H9 (cell line): ENCODE results near the gene ALDH1L1. TPM values are rescaled to one million over a fixed set of nuclear protein-coding genes. Genes with fewer than 3 reads are reported as not detected.

Experiments used
- DNase-seq: peaks from one replicate; pipeline ENCODE4 v3.0.0-alpha.2; 2017
- H2AFZ ChIP-seq: one replicate; pipeline ENCODE4 v1.6.1; 2013; ENCODE audit warnings: mild to moderate bottlenecking, low read length, control low read depth, moderate library complexity
- H2AK5ac ChIP-seq: 2 replicates; pipeline ENCODE4 v1.6.1; 2013; ENCODE audit warnings: low read length, control low read depth, mixed read lengths; ENCODE audit not compliant: insufficient read length
- H2BK120ac ChIP-seq: one replicate; pipeline ENCODE4 v1.6.1; 2013; ENCODE audit warnings: low read depth, mild to moderate bottlenecking, low read length, control low read depth, inconsistent platforms; ENCODE audit not compliant: poor library complexity, severe bottlenecking
- H2BK12ac ChIP-seq: 2 replicates; pipeline ENCODE4 v1.6.1; 2013; ENCODE audit warnings: low read length, control low read depth, mixed read lengths, low read depth; ENCODE audit not compliant: insufficient read length
- H2BK15ac ChIP-seq: 2 replicates; pipeline ENCODE4 v1.6.1; 2013; ENCODE audit warnings: low read depth, low read length, control low read depth
- H2BK20ac ChIP-seq: one replicate; pipeline ENCODE4 v1.6.1; 2013; ENCODE audit warnings: low read depth, mild to moderate bottlenecking, low read length, control low read depth, inconsistent platforms; ENCODE audit not compliant: poor library complexity, severe bottlenecking
- H2BK5ac ChIP-seq: 2 replicates; pipeline ENCODE4 v1.6.1; 2013; ENCODE audit warnings: low read length, control low read depth, mixed read lengths; ENCODE audit not compliant: insufficient read length
- H3K14ac ChIP-seq: 2 replicates; pipeline ENCODE4 v1.6.1; 2013; ENCODE audit warnings: low read length, control low read depth; ENCODE audit not compliant: insufficient read depth
- H3K18ac ChIP-seq: 2 replicates; pipeline ENCODE4 v1.6.1; 2013; ENCODE audit warnings: low read depth, mild to moderate bottlenecking, mixed read lengths, low read length, control low read depth; ENCODE audit not compliant: insufficient read length
- H3K23ac ChIP-seq: 2 replicates; pipeline ENCODE4 v1.6.1; 2013; ENCODE audit warnings: low read length, control low read depth, mixed read lengths, low read depth; ENCODE audit not compliant: insufficient read length
- H3K23me2 ChIP-seq: 2 replicates; pipeline ENCODE4 v1.6.1; 2013; ENCODE audit warnings: low read depth, mild to moderate bottlenecking, mixed read lengths, low read length, control low read depth; ENCODE audit not compliant: insufficient read length, poor library complexity, severe bottlenecking
- H3K27ac ChIP-seq: 2 replicates; pipeline ENCODE4 v1.5.1; 2013; ENCODE audit warnings: low read length, control low read depth, mixed read lengths, low read depth; ENCODE audit not compliant: insufficient read length
- H3K27me3 ChIP-seq: 2 replicates; pipeline ENCODE4 v1.6.1; 2013; ENCODE audit warnings: low read length, control low read depth, inconsistent platforms; ENCODE audit not compliant: insufficient read depth
- H3K4ac ChIP-seq: 2 replicates; pipeline ENCODE4 v1.6.1; 2013; ENCODE audit warnings: low read depth, mild to moderate bottlenecking, control low read depth, inconsistent platforms, low read length, moderate library complexity
- H3K4me1 ChIP-seq: 2 replicates; pipeline ENCODE4 v1.6.1; 2013; ENCODE audit warnings: low read length, control low read depth, inconsistent platforms; ENCODE audit not compliant: insufficient read depth
- H3K4me2 ChIP-seq: 2 replicates; pipeline ENCODE4 v1.6.1; 2013; ENCODE audit warnings: low read length, control low read depth, mixed read lengths; ENCODE audit not compliant: insufficient read length, insufficient read depth
- H3K56ac ChIP-seq: 2 replicates; pipeline ENCODE4 v1.6.1; 2013; ENCODE audit warnings: low read depth, mild to moderate bottlenecking, mixed read lengths, low read length, control low read depth; ENCODE audit not compliant: insufficient read length
- H3K79me1 ChIP-seq: 2 replicates; pipeline ENCODE4 v1.6.1; 2013; ENCODE audit warnings: low read depth, mild to moderate bottlenecking, moderate library complexity, low read length, control low read depth, inconsistent platforms; ENCODE audit not compliant: insufficient read depth, poor library complexity, severe bottlenecking
- H3K79me2 ChIP-seq: 2 replicates; pipeline ENCODE4 v1.6.1; 2013; ENCODE audit warnings: low read length, control low read depth, inconsistent platforms; ENCODE audit not compliant: insufficient read depth
- H3K9ac ChIP-seq: 2 replicates; pipeline ENCODE4 v1.6.1; 2013; ENCODE audit warnings: low read length, control low read depth, mixed read lengths; ENCODE audit not compliant: insufficient read length; ENCODE audit errors: extremely low read depth
- H3K9me3 ChIP-seq: one replicate; pipeline ENCODE4 v1.6.1; 2013; ENCODE audit warnings: low read depth, low read length, inconsistent platforms; ENCODE audit not compliant: control insufficient read depth
- H3T11ph ChIP-seq: one replicate; pipeline ENCODE4 v1.6.1; 2013; ENCODE audit warnings: mild to moderate bottlenecking, low read length, control low read depth, inconsistent platforms
- H4K20me1 ChIP-seq: one replicate; pipeline ENCODE4 v1.6.1; 2013; ENCODE audit not compliant: control insufficient read depth, insufficient read length, insufficient read depth
- H4K5ac ChIP-seq: 2 replicates; pipeline ENCODE4 v1.6.1; 2013; ENCODE audit warnings: low read depth, mild to moderate bottlenecking, mixed read lengths, low read length, control low read depth; ENCODE audit not compliant: insufficient read length
- H4K8ac ChIP-seq: replicated peaks from 2 replicates; pipeline ENCODE4 v1.6.1; 2013; ENCODE audit warnings: low read length, control low read depth, mixed read lengths, low read depth; ENCODE audit not compliant: insufficient read length
- H4K91ac ChIP-seq: 2 replicates; pipeline ENCODE4 v1.6.1; 2013; ENCODE audit warnings: low read depth, mild to moderate bottlenecking, moderate library complexity, mixed read lengths, low read length, control low read depth; ENCODE audit not compliant: insufficient read length
- H3K27ac Mint-ChIP-seq, 3 experiments: 2 replicates in 2 of 3; 3 replicates in 1 of 3; pipeline ENCODE4 v1.8.0; 2020 to 2021; ENCODE audit warnings: mixed read lengths in 3 of 3, mild to moderate bottlenecking in 1 of 3, moderate library complexity in 1 of 3
- H3K27me3 Mint-ChIP-seq: 2 replicates; pipeline ENCODE4 v1.8.0; 2021; ENCODE audit warnings: low read depth, mild to moderate bottlenecking, moderate library complexity, mixed read lengths
- H3K36me3 Mint-ChIP-seq, 3 experiments: 2 replicates in 2 of 3; 3 replicates in 1 of 3; pipeline ENCODE4 v1.8.0; 2020 to 2021; ENCODE audit warnings: low read depth in 3 of 3, mixed read lengths in 3 of 3; ENCODE audit not compliant: insufficient read depth in 1 of 3
- H3K4me1 Mint-ChIP-seq, 2 experiments: 2 replicates each; pipeline ENCODE4 v1.8.0; 2020; ENCODE audit warnings: mixed read lengths in 2 of 2
- H3K4me3 Mint-ChIP-seq, 2 experiments: 2 replicates in 1 of 2; 3 replicates in 1 of 2; pipeline ENCODE4 v1.8.0; 2020 to 2021; ENCODE audit warnings: mild to moderate bottlenecking in 2 of 2, mixed read lengths in 2 of 2, moderate library complexity in 1 of 2
- H3K9me3 Mint-ChIP-seq, 2 experiments: 2 replicates in 1 of 2; 3 replicates in 1 of 2; pipeline ENCODE4 v1.8.0; 2020; ENCODE audit warnings: mild to moderate bottlenecking in 2 of 2, mixed read lengths in 2 of 2, moderate library complexity in 1 of 2
- CTCF ChIP-seq: fragments of 200-600 bp; sonication (generic); conservative IDR thresholded peaks from 3 replicates; pipeline ENCODE4 v1.8.0; 2021; ENCODE audit warnings: antibody characterized with exemption, mild to moderate bottlenecking
- WGBS: extraction: QIAGEN DNeasy Blood & Tissue Kit; methylation state at CpG from one replicate; pipeline ENCODE4 v1.1.7; 2013; ENCODE audit warnings: missing lambda C conversion rate, low lambda C conversion rate, mixed read lengths; ENCODE audit not compliant: insufficient read length; ENCODE audit errors: extremely low coverage; 5-methylcytosine and 5-hydroxymethylcytosine counted together
- total RNA-seq: library from RNA; stranded (reverse); gene quantifications from 2 replicates; pipeline ENCODE4 v1.2.1, GENCODE V29; 2021

The ALDH1L1 gene
- total RNA-seq, 1 experiment from 2014 or later = 0.90 TPM

GRCh38 chr3:126216416-126216815, 36.0 kb upstream of the ALDH1L1 start:
- Histone ChIP-seq H3K18ac (no peak overlapping the region), H3K79me1 (no peaks in the 10 kb centered on the region), H2AK5ac (no peak overlapping the region), H3K4ac (no peak overlapping the region), H3K4me1 (no peaks in the 10 kb centered on the region; the same call in 1 of the 2 replicates), H4K91ac (no peak overlapping the region), H2BK5ac (no peak overlapping the region), H4K20me1 (no peaks in the 10 kb centered on the region), H3K14ac (no peak overlapping the region), H3K79me2 (no peaks in the 10 kb centered on the region), H2BK15ac (no peak overlapping the region), H3K27ac (no peak overlapping the region), H3K56ac (no peak overlapping the region), H3K23me2 (peaks cover 8% of the 10 kb centered on the region), H4K5ac (no peak overlapping the region), H2BK12ac (no peak overlapping the region), H3K27me3 (no peaks in the 10 kb centered on the region; the same call in 1 of the 2 replicates), H3K4me2 (no peak overlapping the region), H3T11ph (no peak overlapping the region), H2AFZ (no peak overlapping the region), H3K23ac (no peak overlapping the region), H3K9me3 (no peaks in the 10 kb centered on the region), H2BK120ac (no peak overlapping the region), H3K9ac (no peak overlapping the region), H4K8ac (no peak overlapping the region), H2BK20ac (no peak overlapping the region)
- no peak for TF ChIP-seq CTCF
- H3K4me1 Mint-ChIP-seq = peaks cover 10 to 14% of the 10 kb centered on the region in 2 experiments
- no peak for DNase-seq
- H3K27ac Mint-ChIP-seq = no peak overlapping the region; a peak in 1 of 7 replicates
- WGBS = no CpG with 5 or more reads among the region's 1 CpG
- peaks cover 51% of the 10 kb centered on the region for H3K27me3 Mint-ChIP-seq
- peaks cover 0 to 4% (median 0%) of the 10 kb centered on the region in 3 experiments; a peak in 1 of 7 replicates for H3K36me3 Mint-ChIP-seq
- H3K4me3 Mint-ChIP-seq = no peak overlapping the region
- peaks cover 2 to 11% of the 10 kb centered on the region in 2 experiments; a peak in 4 of 5 replicates for H3K9me3 Mint-ChIP-seq
